KMS-11 (cell line): ENCODE data around the gene NAGK.

Experiments
- H2AFZ ChIP-seq: fragments of 200-600 bp; sonication (generic); 2 replicates; pipeline ENCODE4 v1.6.1; 2016; ENCODE audit warnings: antibody characterized with exemption, mixed run types, low read depth
- H3K27ac ChIP-seq: fragments of 200-600 bp; sonication (generic); 2 replicates; pipeline ENCODE4 v1.6.1; 2016; ENCODE audit warnings: mild to moderate bottlenecking, mixed run types
- H3K27me3 ChIP-seq: fragments of 200-600 bp; sonication (generic); 2 replicates; pipeline ENCODE4 v1.6.1; 2017; ENCODE audit warnings: mild to moderate bottlenecking, low read depth, mixed run types, moderate library complexity; ENCODE audit not compliant: insufficient read depth
- H3K36me3 ChIP-seq: fragments of 200-600 bp; sonication (generic); 2 replicates; pipeline ENCODE4 v1.6.1; 2017; ENCODE audit warnings: mild to moderate bottlenecking, mixed run types; ENCODE audit not compliant: insufficient read depth
- H3K4me1 ChIP-seq: fragments of 200-600 bp; sonication (generic); 2 replicates; pipeline ENCODE4 v1.6.1; 2016; ENCODE audit warnings: mild to moderate bottlenecking, low read depth, mixed run types; ENCODE audit not compliant: poor library complexity, severe bottlenecking
- H3K4me2 ChIP-seq: fragments of 200-600 bp; sonication (generic); 2 replicates; pipeline ENCODE4 v1.7.0; 2016; ENCODE audit warnings: mild to moderate bottlenecking, mixed run types
- H3K4me3 ChIP-seq: fragments of 200-600 bp; sonication (generic); IDR thresholded peaks from 2 replicates; pipeline ENCODE4 v1.6.1; 2017; ENCODE audit warnings: low read depth, low read length, mixed read lengths; ENCODE audit not compliant: insufficient read depth
- H3K79me2 ChIP-seq: fragments of 200-600 bp; sonication (generic); 2 replicates; pipeline ENCODE4 v1.6.1; 2016; ENCODE audit warnings: low read depth, mixed run types; ENCODE audit not compliant: insufficient read depth
- H3K9ac ChIP-seq: fragments of 200-600 bp; sonication (generic); 2 replicates; pipeline ENCODE4 v1.6.1; 2016; ENCODE audit warnings: mild to moderate bottlenecking, mixed run types
- H4K20me1 ChIP-seq: fragments of 200-600 bp; sonication (generic); 2 replicates; pipeline ENCODE4 v1.6.1; 2016; ENCODE audit warnings: mild to moderate bottlenecking, mixed run types; ENCODE audit not compliant: insufficient read depth
- TF ChIP-seq, protein P1 (sequence below): fragments of 200-600 bp; sonication (generic); conservative IDR thresholded peaks from 2 replicates; pipeline ENCODE4 v1.6.1; 2017; ENCODE audit warnings: low read depth, mild to moderate bottlenecking, antibody characterized with exemption, low read length, moderate library complexity, mixed read lengths

Gene NAGK

DNA sequence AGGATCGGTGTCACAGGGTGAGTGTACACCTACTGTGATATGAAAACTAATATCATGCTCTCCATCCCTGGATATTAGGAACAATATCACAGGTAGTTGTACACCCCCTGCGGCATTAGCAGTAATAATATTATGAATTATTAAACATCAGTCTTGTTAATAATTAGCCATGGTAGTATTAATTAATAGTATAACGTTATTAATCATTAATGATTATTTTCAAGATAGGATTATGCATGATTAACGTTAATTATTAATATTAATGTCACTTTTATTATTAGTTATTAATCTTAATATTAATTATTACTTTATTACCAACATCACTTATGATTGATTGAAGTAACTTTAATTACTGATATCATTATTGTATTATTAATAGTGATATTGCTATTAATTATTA lies 26.2 kb upstream of the NAGK start:
- Histone ChIP-seq H3K4me3 (no peak overlapping the region), H3K4me1 (no peaks in the 10 kb centered on the region), H3K27me3 (no peaks in the 10 kb centered on the region), H3K79me2 (no peaks in the 10 kb centered on the region), H3K4me2 (no peak overlapping the region), H3K9ac (no peak overlapping the region), H3K27ac (no peak overlapping the region), H2AFZ (no peak overlapping the region), H3K36me3 (no peaks in the 10 kb centered on the region), H4K20me1 (no peaks in the 10 kb centered on the region)
- TF ChIP-seq, protein P1, sequence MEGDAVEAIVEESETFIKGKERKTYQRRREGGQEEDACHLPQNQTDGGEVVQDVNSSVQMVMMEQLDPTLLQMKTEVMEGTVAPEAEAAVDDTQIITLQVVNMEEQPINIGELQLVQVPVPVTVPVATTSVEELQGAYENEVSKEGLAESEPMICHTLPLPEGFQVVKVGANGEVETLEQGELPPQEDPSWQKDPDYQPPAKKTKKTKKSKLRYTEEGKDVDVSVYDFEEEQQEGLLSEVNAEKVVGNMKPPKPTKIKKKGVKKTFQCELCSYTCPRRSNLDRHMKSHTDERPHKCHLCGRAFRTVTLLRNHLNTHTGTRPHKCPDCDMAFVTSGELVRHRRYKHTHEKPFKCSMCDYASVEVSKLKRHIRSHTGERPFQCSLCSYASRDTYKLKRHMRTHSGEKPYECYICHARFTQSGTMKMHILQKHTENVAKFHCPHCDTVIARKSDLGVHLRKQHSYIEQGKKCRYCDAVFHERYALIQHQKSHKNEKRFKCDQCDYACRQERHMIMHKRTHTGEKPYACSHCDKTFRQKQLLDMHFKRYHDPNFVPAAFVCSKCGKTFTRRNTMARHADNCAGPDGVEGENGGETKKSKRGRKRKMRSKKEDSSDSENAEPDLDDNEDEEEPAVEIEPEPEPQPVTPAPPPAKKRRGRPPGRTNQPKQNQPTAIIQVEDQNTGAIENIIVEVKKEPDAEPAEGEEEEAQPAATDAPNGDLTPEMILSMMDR: no peak

DNA sequence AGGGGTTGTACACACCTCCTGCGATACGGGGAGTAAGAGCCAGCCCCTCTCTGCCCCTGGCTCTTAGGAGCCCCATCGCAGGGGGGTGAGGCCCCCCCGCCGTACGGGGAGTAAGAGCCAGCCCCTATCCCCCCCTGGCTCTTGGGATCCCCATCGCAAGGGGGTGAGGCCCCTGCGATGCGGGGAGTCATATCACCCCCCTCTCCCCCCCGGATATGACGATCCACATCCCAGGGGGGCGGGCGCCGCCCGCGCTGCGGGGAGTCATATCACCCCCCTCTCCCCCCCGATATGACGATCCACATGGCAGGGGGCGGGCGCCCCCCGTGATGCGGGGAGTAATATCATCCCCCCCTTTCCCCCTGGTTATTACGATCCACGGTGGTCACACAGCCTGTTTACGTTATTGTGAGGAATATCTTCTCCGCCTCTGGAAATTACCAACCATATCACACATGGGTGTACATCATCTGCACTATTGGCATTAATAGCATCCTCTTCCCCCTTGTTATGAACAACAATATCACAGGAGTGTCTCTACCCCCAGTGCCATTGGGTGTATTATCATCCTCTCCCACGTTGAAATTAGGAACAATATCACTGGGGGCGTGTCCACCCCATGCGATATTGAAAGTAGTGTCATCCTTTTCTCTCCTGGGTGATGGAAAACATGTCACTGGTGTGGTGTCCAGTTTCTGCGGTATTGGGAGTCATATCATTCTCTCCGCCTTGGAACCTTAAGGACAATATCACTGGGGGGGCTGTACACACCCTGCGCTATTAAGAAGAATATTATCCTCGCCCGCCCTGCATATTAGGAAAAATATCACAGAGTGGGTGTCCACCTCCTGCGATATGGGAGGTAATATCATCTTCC lies 24.7 kb upstream of the NAGK start:
- Histone ChIP-seq H2AFZ (no peak overlapping the region), H3K36me3 (no peaks in the 10 kb centered on the region)

DNA sequence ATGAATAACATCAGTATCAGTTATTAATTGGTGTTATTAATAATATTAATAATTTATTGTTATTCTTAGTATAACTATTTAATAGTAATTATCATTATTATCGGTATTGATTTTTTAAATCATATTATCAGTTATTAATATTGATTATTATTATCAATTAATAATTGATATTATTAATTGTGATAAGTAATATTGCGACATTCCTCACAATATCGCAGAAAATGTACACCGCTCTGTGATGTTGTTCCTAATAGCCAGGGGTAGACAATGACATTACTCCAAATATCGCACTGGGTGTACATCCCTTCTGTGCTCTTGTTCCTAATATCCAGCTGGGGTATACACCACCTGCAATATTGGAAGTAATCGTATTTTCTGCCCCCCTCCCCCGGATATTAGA lies 23.3 kb upstream of the NAGK start:
- Histone ChIP-seq H3K27ac (no peak overlapping the region), H3K36me3 (no peaks in the 10 kb centered on the region)
- TF ChIP-seq, protein P1: no peak

More for the DNA sequence above, 24.7 kb upstream of the NAGK start:
- H3K4me1 ChIP-seq: no peaks in the 10 kb centered on the region
- TF ChIP-seq, protein P1: no peak
- H3K79me2 ChIP-seq: no peaks in the 10 kb centered on the region
- H3K27me3 ChIP-seq: no peaks in the 10 kb centered on the region
- H3K4me2 ChIP-seq: no peak overlapping the region
- H3K27ac ChIP-seq: no peak overlapping the region
- no peaks in the 10 kb centered on the region for H4K20me1 ChIP-seq
- H3K9ac ChIP-seq: no peak overlapping the region
- H3K4me3 ChIP-seq: no peak overlapping the region

DNA sequence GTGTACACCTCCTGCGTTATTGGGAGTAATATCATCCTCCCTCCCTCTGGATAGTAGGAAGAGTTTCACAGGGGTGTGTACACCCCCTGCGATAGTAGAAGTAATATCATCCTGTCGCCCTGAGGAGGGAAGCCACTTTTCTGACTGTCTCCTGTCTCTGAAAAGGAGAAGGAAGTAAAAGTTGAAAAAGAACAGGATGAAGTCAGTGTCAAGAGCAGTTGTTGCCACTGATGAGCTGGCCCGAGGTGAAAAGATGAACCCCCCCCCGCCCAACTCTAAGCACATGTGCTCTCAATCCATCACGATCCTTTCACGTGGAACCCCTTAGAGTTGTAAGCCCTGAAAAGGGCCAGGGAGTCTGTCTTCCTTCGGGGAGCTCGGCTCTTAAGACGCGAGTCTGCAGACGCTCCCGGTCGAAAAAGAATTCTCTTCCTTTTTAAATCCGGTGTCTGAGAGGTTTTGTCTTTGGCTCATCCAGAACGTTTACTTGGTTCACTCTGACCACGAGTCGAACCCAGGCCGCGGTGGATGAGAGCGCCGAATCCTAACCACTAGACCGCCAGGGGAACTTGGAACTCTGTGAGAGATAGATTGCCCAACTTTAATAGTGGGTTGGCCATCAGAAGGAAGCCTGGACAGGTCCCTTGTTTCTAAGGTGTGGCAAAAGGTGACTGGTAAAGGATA lies 22.4 kb upstream of the NAGK start:
- H3K36me3 ChIP-seq: no peaks in the 10 kb centered on the region
- H3K27ac ChIP-seq: no peak overlapping the region
- H3K4me1 ChIP-seq: peaks cover 6% of the 10 kb centered on the region
- no peak overlapping the region for H3K4me3 ChIP-seq
- no peak overlapping the region for H3K9ac ChIP-seq
- no peaks in the 10 kb centered on the region for H4K20me1 ChIP-seq
- no peak overlapping the region for H2AFZ ChIP-seq
- no peaks in the 10 kb centered on the region for H3K79me2 ChIP-seq
- H3K27me3 ChIP-seq: no peaks in the 10 kb centered on the region
- TF ChIP-seq, protein P1: no peak
- H3K4me2 ChIP-seq: no peak overlapping the region

More for the DNA sequence above, 23.3 kb upstream of the NAGK start:
- Histone ChIP-seq H3K27me3 (no peaks in the 10 kb centered on the region), H4K20me1 (no peaks in the 10 kb centered on the region), H3K79me2 (no peaks in the 10 kb centered on the region), H3K4me3 (no peak overlapping the region), H3K4me2 (no peak overlapping the region), H3K4me1 (peaks cover 6% of the 10 kb centered on the region), H3K9ac (no peak overlapping the region), H2AFZ (no peak overlapping the region)
